HL-60 (cell line): ENCODE data around the gene KCNC1.

ENCODE experiments used
- DNase-seq, 2 experiments: peaks; one replicate each; pipeline ENCODE4 v3.0.0-alpha.2; 2010 to 2020; ENCODE audit warnings: low read depth in 1 of 2, low spot score in 1 of 2
- H3K27ac ChIP-seq: fragments of 250-450 bp; sonication (Bioruptor Pico); replicated peaks from 2 replicates; pipeline ENCODE4 v1.5.1; 2020; ENCODE audit warnings: mild to moderate bottlenecking, moderate library complexity
- H3K27me3 ChIP-seq: fragments of 250-450 bp; sonication (Bioruptor Pico); 2 replicates; pipeline ENCODE4 v1.5.1; 2021; ENCODE audit warnings: mild to moderate bottlenecking, moderate library complexity; ENCODE audit not compliant: insufficient read depth, poor library complexity, severe bottlenecking
- H3K4me3 ChIP-seq: replicated peaks from 2 replicates; pipeline ENCODE4 v1.5.1; 2011; ENCODE audit warnings: mild to moderate bottlenecking, control low read depth, low read length; ENCODE audit not compliant: insufficient read depth
- GABPA ChIP-seq: IDR thresholded peaks from 2 replicates; pipeline ENCODE4 v1.6.1; 2012; ENCODE audit warnings: low read depth
- POLR2AphosphoS5 ChIP-seq: IDR thresholded peaks from 2 replicates; pipeline ENCODE4 v1.6.1; 2012; ENCODE audit warnings: low read depth
- SPI1 ChIP-seq: IDR thresholded peaks from 2 replicates; pipeline ENCODE4 v1.6.1; 2012; ENCODE audit warnings: low read depth, mild to moderate bottlenecking, borderline replicate concordance
- TF ChIP-seq, protein P1 (sequence below): IDR thresholded peaks from one replicate; pipeline ENCODE4 v1.5.1; 2011; ENCODE audit warnings: low read length, control low read depth, inconsistent platforms; ENCODE audit not compliant: insufficient read depth
- TF ChIP-seq, protein P2 (sequence below): IDR thresholded peaks from 2 replicates; pipeline ENCODE4 v1.6.1; 2012; ENCODE audit warnings: low read depth; ENCODE audit not compliant: insufficient replicate concordance

KCNC1 gene

DNA sequence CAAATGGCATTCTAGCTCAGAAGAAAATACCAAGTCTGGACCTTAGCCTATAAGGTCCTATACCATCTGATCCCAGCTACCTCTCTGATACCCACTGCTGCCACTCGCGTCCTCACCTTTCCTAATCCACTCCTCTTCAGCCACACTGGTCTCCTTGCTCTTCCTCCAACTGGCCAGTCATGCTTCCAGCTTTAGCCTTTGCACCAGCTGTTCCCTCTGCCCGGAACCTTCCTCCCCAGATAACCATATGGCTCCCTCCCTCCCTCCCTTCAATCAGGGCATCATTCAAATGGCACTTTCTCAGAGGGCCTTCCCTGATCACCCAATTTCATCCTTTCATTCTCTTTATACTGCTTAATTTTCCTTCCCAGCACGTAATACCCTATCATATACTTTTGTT is 67.9 kb downstream of the KCNC1 start:
- Histone ChIP-seq H3K27ac (no peak overlapping the region), H3K27me3 (no peaks in the 10 kb centered on the region), H3K4me3 (no peak overlapping the region)
- DNase-seq = no peak
- TF ChIP-seq, protein P1, sequence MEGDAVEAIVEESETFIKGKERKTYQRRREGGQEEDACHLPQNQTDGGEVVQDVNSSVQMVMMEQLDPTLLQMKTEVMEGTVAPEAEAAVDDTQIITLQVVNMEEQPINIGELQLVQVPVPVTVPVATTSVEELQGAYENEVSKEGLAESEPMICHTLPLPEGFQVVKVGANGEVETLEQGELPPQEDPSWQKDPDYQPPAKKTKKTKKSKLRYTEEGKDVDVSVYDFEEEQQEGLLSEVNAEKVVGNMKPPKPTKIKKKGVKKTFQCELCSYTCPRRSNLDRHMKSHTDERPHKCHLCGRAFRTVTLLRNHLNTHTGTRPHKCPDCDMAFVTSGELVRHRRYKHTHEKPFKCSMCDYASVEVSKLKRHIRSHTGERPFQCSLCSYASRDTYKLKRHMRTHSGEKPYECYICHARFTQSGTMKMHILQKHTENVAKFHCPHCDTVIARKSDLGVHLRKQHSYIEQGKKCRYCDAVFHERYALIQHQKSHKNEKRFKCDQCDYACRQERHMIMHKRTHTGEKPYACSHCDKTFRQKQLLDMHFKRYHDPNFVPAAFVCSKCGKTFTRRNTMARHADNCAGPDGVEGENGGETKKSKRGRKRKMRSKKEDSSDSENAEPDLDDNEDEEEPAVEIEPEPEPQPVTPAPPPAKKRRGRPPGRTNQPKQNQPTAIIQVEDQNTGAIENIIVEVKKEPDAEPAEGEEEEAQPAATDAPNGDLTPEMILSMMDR = no peak
- TF ChIP-seq, protein P2, sequence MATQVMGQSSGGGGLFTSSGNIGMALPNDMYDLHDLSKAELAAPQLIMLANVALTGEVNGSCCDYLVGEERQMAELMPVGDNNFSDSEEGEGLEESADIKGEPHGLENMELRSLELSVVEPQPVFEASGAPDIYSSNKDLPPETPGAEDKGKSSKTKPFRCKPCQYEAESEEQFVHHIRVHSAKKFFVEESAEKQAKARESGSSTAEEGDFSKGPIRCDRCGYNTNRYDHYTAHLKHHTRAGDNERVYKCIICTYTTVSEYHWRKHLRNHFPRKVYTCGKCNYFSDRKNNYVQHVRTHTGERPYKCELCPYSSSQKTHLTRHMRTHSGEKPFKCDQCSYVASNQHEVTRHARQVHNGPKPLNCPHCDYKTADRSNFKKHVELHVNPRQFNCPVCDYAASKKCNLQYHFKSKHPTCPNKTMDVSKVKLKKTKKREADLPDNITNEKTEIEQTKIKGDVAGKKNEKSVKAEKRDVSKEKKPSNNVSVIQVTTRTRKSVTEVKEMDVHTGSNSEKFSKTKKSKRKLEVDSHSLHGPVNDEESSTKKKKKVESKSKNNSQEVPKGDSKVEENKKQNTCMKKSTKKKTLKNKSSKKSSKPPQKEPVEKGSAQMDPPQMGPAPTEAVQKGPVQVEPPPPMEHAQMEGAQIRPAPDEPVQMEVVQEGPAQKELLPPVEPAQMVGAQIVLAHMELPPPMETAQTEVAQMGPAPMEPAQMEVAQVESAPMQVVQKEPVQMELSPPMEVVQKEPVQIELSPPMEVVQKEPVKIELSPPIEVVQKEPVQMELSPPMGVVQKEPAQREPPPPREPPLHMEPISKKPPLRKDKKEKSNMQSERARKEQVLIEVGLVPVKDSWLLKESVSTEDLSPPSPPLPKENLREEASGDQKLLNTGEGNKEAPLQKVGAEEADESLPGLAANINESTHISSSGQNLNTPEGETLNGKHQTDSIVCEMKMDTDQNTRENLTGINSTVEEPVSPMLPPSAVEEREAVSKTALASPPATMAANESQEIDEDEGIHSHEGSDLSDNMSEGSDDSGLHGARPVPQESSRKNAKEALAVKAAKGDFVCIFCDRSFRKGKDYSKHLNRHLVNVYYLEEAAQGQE = no peak
- no peak for TF ChIP-seq SPI1
- TF ChIP-seq GABPA = no peak
- TF ChIP-seq POLR2AphosphoS5 = no peak

DNA sequence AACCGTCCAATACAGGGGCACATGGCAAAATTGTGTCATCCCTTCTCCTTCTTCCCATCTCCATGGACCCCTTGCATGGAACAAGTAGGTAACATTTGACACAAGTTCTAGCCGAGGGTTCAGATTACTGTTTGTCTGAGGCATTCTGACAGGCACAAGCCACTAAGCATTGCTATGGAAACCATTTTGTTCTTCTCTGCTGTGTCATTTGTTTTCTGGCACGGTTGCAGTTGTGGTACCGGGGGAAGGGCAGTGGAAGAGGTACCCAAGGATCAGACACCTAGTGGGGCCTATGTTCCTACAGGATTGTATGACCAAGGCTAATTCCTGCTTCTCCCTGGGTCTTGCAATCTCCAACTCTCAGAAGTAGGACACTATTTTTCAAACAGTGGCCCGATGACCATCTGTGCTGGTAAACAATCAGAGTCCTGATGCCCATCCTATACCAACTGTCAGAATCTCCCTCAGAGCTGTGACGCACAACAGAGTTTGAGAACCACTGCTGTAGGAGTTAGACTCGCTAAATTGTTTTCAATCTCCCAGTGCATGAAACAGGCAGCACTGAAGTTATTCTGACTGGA is 69.3 kb downstream of the KCNC1 start:
- no peak overlapping the region for H3K27ac ChIP-seq
- TF ChIP-seq, protein P2 = no peak
- no peak for TF ChIP-seq GABPA
- TF ChIP-seq POLR2AphosphoS5 = no peak
- TF ChIP-seq, protein P1 = no peak
- no peak for TF ChIP-seq SPI1
- H3K27me3 ChIP-seq = no peaks in the 10 kb centered on the region
- no peak overlapping the region for H3K4me3 ChIP-seq
- no peak for DNase-seq

DNA sequence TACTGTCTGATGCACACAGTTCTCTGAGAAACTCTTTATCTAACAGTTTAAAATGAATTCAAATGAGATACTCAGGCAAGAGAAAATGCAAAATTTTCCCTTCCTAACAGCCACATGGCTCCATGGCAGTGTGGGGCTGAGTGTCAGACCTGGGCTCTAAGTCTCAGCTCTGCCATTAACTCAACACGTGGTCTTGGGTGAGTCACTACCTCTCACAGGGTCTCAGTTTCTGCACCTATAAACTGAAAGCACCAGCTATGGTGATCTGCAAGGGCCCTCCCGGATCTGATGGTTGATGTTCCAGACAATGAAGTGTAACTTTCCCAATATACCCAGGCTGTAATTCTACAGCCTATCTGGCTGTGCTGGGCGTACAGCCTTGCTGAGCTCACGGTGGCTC is 70.5 kb downstream of the KCNC1 start:
- no peak for TF ChIP-seq POLR2AphosphoS5
- no peaks in the 10 kb centered on the region for H3K27me3 ChIP-seq
- DNase-seq = no peak
- no peak overlapping the region for H3K4me3 ChIP-seq
- no peak overlapping the region for H3K27ac ChIP-seq

DNA sequence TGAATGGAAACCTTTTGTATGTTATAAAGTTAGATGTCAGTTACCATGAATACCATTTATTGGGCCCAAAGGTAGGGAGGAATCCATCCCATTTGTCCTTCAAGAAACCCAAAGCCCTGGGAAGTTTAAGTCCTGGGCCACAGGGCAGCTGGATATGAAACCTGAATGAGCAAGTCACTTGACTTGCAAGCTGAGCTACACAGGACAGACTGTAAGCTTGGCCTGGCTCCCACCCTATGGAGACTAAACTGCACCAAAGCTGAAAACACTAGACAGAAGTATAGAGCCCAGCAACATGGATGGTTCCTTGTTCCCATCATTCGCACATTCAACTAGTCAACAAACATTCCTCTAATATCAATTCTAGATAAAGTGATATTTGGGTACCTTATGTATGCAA is 71.3 kb downstream of the KCNC1 start:
- DNase-seq = no peak
- Histone ChIP-seq H3K27ac (no peak overlapping the region), H3K4me3 (no peak overlapping the region), H3K27me3 (no peaks in the 10 kb centered on the region)
- TF ChIP-seq GABPA = no peak
- TF ChIP-seq POLR2AphosphoS5 = no peak
- TF ChIP-seq, protein P2 = no peak
- TF ChIP-seq SPI1 = no peak
